Adipocyte (in vitro differentiated cells): ENCODE data around the gene C18orf32.

Experiments used
- DNase-seq: peaks from one replicate; pipeline ENCODE4 v3.0.0-alpha.2; 2015; ENCODE audit warnings: low read depth
- H3K27me3 ChIP-seq: replicated peaks from 2 replicates; pipeline ENCODE4 v1.7.0; 2013; ENCODE audit warnings: mild to moderate bottlenecking, low read length, moderate library complexity; ENCODE audit not compliant: control insufficient read depth, insufficient read depth
- H3K36me3 ChIP-seq: 2 replicates; pipeline ENCODE4 v1.7.0; 2013; ENCODE audit warnings: low read length, mild to moderate bottlenecking, moderate library complexity; ENCODE audit not compliant: control insufficient read depth, insufficient read depth, severe bottlenecking
- H3K4me1 ChIP-seq: 2 replicates; pipeline ENCODE4 v1.7.0; 2013; ENCODE audit warnings: mild to moderate bottlenecking, low read length, moderate library complexity; ENCODE audit not compliant: control insufficient read depth, insufficient read depth
- H3K4me3 ChIP-seq: 2 replicates; pipeline ENCODE4 v1.7.0; 2013; ENCODE audit warnings: mild to moderate bottlenecking, low read length, moderate library complexity
- H3K9ac ChIP-seq: 2 replicates; pipeline ENCODE4 v1.7.0; 2013; ENCODE audit warnings: mild to moderate bottlenecking, low read length, moderate library complexity
- H3K9me3 ChIP-seq: 2 replicates; pipeline ENCODE4 v1.7.0; 2013; ENCODE audit warnings: mild to moderate bottlenecking, low read length, moderate library complexity; ENCODE audit not compliant: control insufficient read depth

Gene C18orf32

DNA sequence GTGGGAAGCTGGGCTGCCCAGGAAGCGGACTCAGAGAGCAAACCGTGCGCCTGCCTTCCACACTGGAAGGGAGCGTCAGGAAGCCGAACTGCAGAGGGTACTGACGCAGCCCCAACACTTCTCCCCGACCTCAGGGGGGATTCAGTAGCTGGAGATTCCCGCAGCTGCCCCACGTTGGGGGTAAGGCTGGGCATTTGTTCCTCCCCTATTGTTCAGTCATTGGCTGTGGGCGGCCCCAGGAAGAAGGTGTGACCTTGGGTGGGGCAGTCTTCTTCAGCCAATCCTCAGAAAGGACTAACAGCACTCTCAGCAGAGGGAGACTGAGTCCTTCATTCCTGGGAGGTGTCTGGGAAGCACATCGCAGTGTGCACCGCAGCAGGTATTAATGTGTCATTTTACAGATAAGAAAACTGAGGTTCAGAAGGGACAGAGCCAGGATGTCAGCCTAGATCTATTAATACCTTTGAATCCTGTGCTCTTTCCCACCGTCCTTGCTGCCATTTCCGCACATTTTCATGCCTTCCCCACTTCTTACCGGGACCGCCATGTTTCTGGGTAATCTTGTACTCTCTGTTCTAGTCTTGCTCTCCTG, 12.1 kb upstream of the C18orf32 start:
- H3K27me3 ChIP-seq: no peaks in the 10 kb centered on the region

DNA sequence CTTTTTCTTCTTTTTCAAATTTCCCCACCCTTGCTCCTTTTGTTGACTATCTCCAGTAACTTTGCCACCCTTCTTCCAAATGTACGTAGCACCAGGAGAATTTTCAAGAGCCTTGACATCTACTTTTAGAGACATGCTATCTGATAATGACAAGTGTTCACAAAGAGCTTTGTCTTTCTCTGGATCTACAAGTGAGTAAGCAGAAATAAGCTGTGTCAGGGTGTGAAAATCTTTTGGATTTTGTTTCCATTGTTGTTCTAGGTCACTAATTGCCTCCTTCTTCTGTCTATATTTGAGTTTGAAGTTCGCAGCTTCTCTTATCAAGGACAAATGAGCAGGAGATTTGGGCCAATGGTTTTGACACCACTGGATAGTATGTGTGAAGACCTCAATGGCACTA, 8.4 kb upstream of the C18orf32 start:
- Histone ChIP-seq H3K9ac (no peak overlapping the region), H3K4me3 (no peak overlapping the region), H3K9me3 (no peaks in the 10 kb centered on the region), H3K27me3 (no peaks in the 10 kb centered on the region), H3K4me1 (peaks cover 9% of the 10 kb centered on the region), H3K36me3 (peaks cover 10% of the 10 kb centered on the region)
- no peak for DNase-seq

More for the DNA sequence above, 12.1 kb upstream of the C18orf32 start:
- no peak for DNase-seq
- no peaks in the 10 kb centered on the region for H3K4me1 ChIP-seq
- H3K36me3 ChIP-seq: no peaks in the 10 kb centered on the region
- H3K9me3 ChIP-seq: no peaks in the 10 kb centered on the region
- no peak overlapping the region for H3K9ac ChIP-seq
- no peak overlapping the region for H3K4me3 ChIP-seq

DNA sequence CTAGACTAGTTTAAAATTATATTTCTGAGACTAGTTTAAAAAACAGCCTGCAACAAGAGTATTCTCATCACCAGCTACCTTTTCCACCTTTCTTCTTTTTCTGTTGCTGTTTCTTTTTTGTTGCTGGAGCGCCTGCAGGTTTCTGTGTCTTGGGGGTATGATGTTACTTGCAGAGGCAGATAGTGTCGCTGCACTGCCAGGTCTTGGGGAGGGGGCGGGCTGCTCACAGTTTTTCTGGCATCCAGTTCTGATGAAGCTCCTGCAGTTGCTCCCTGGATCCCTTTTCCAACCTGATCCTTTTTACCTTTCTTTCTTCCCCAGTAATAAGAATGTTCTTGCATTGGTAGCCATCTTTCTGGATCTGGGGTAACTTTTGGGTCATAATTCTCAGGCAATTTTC, 8.0 kb upstream of the C18orf32 start:
- Histone ChIP-seq H3K9me3 (no peaks in the 10 kb centered on the region), H3K4me1 (peaks cover 13% of the 10 kb centered on the region), H3K9ac (no peak overlapping the region), H3K36me3 (peaks cover 14% of the 10 kb centered on the region), H3K27me3 (no peaks in the 10 kb centered on the region), H3K4me3 (no peak overlapping the region)
- no peak for DNase-seq

- Histone ChIP-seq H3K9me3 (no peaks in the 10 kb centered on the region), H3K36me3 (peaks cover 18% of the 10 kb centered on the region), H3K4me3 (no peak overlapping the region), H3K27me3 (no peaks in the 10 kb centered on the region), H3K9ac (no peak overlapping the region), H3K4me1 (peaks cover 17% of the 10 kb centered on the region)
- DNase-seq: peak; percentile 30
These were observed 7.6 kb upstream of the C18orf32 start for GRCh38 chr18:49494660-49495059.

DNA sequence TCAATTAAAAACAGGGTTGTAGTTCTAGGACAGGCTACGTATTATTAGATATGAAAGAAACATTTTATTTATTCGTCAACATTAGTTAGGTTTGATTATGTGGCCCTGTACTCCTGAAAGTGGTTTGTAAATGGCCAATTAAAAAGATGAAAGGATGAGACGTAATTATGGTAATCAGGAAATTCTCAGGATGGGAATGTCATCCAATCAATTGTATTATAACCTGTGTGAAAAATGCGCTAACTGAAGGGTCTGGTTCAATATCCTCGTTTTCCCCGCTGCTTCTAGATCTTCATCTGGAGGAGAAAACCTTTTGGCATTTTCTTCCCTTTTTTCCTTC, 5.6 kb upstream of the C18orf32 start:
- Histone ChIP-seq H3K9me3 (no peaks in the 10 kb centered on the region), H3K4me3 (no peak overlapping the region), H3K27me3 (no peaks in the 10 kb centered on the region), H3K9ac (no peak overlapping the region), H3K4me1 (peaks cover 28% of the 10 kb centered on the region), H3K36me3 (peaks cover 38% of the 10 kb centered on the region)
- DNase-seq: no peak

DNA sequence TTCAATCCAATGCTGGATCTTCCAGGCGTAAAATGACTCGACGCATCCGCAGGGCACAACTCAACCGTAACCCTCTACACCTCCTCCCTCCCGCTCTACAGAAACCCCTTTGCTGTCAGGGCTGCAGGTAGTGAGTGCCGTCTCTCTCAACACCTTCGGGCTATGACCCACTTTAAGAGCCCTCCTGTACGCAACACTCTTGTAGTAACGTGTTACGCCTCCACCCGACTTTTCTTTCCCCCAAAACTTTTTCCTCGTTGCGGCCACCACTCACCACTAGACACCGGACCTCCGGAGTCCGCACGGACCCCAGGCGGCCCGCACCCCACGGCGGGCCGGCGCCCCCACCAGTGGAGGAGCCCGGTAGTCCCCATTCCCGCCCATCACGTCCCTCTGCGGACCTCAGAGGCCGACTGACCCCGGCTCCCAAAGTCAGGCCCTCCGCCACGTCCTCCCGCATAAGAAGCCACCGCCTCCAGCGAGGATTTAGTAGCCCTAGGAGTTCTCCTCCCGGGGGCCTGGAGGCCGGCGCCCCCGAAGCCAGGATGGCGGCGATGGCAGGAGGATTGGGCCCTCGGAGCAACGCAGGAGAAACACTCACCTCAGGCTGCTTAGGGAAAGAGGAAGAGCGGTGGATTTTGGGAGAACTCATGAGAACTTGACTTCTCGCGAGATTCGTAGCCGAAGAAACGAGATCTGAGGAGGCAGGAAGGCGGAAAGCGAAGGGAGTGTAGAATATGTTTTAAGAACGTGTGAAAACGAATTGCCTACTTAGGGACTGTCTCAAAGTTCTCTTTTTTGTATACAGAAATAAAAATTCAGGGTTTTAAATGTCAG, 5.0 kb upstream of the C18orf32 start, which contains the start of gene RPL17:
TSS of gene RPL17 (minus strand) at position 609 of the 837 bp plus-strand sequence.
- Histone ChIP-seq H3K36me3 (peaks cover 42% of the 10 kb centered on the region), H3K27me3 (no peaks in the 10 kb centered on the region), H3K9ac (peak within 1 kb of the TSS; percentile 95), H3K4me1 (peaks cover 33% of the 10 kb centered on the region), H3K4me3 (peak within 1 kb of the TSS; percentile 97), H3K9me3 (no peaks in the 10 kb centered on the region)
- peak; percentile 100 for DNase-seq

DNA sequence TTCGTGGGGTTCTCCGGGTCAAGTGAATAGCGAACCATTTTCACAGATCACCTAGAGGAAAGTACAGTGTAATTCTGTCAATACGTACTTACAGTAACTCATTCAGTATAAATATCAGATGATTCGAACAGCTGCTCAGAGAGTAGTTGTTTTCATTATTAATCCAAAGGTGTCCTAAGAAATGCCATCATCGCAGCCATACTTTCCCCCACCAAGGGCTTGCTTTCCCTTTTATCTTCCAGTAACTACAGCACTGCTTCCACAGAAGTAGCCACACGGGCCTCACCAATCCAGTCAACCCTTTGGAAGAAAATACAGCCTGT, 4.5 kb upstream of the C18orf32 start:
- no peak for DNase-seq
- Histone ChIP-seq H3K9me3 (no peaks in the 10 kb centered on the region), H3K27me3 (no peaks in the 10 kb centered on the region), H3K9ac (peak overlapping the region; percentile 95), H3K4me1 (peaks cover 33% of the 10 kb centered on the region), H3K36me3 (peaks cover 42% of the 10 kb centered on the region), H3K4me3 (peak overlapping the region; percentile 97)

- Histone ChIP-seq H3K9me3 (no peaks in the 10 kb centered on the region), H3K27me3 (no peaks in the 10 kb centered on the region), H3K4me1 (peaks cover 41% of the 10 kb centered on the region), H3K4me3 (peak overlapping the region; percentile 97), H3K36me3 (peaks cover 42% of the 10 kb centered on the region), H3K9ac (peak overlapping the region; percentile 95)
- no peak for DNase-seq
These were observed 3.3 kb upstream of the C18orf32 start for GRCh38 chr18:49490246-49490762.

DNA sequence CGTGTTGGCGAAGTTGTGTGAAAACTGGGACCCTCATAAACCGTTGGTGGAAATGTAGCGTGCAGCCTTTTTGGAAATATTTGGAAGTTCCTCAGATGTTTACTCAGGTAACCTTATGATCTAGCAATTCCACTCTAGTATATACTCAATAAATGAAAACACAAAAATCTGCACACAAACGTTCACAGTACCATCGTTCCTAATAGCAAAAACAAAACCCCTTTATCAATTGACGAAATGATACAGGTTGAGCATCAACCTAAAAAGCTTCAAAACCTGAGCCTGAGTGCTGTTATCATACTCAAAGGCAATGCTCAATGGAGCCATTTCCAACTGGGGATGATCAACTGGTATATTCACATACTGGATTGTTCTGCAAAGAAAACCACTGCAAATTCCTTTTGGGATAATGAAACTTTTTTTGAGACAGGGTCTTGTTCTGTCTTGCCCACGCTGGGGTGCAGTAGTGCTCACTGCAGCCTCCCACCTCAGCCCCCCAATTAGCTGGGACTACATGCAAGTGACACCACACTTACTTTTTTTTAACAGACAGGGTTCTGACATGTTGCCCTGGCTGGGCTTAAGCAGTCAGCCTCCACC, 777 bp upstream of the C18orf32 start:
- Histone ChIP-seq H3K27me3 (no peaks in the 10 kb centered on the region), H3K4me1 (peaks cover 41% of the 10 kb centered on the region), H3K4me3 (peak overlapping the region; percentile 94), H3K9me3 (no peaks in the 10 kb centered on the region), H3K36me3 (peaks cover 50% of the 10 kb centered on the region), H3K9ac (peak overlapping the region; percentile 93)
- no peak for DNase-seq

GRCh38 chr18:49486606-49486952, 455 bp downstream of the C18orf32 start:
- peak overlapping the region; percentile 93 for H3K9ac ChIP-seq
- H3K4me1 ChIP-seq: peaks cover 41% of the 10 kb centered on the region
- peaks cover 62% of the 10 kb centered on the region for H3K36me3 ChIP-seq
- peak overlapping the region; percentile 94 for H3K4me3 ChIP-seq
- H3K27me3 ChIP-seq: no peaks in the 10 kb centered on the region
- no peak for DNase-seq
- no peaks in the 10 kb centered on the region for H3K9me3 ChIP-seq

GRCh38 chr18:49486134-49486533, 900 bp downstream of the C18orf32 start:
- no peak for DNase-seq
- Histone ChIP-seq H3K4me1 (peaks cover 38% of the 10 kb centered on the region), H3K9me3 (no peaks in the 10 kb centered on the region), H3K36me3 (peaks cover 63% of the 10 kb centered on the region), H3K27me3 (no peaks in the 10 kb centered on the region), H3K4me3 (peak overlapping the region; percentile 94), H3K9ac (peak overlapping the region; percentile 93)
